ENCODE results near the gene BCAS3.

BCAS3 gene

GRCh38 chr17:61405686-61406536 is 728.3 kb downstream of the BCAS3 start:
- Histone ChIP-seq H3K36me3 (ENCODE audit: control insufficient read depth, insufficient read depth, low read length) (no peaks in the 10 kb centered on the region), H3K27ac (ENCODE audit: low read depth, low read length) (no peak overlapping the region), H3K27me3 (ENCODE audit: control insufficient read depth, insufficient read depth, low read length) (peaks cover 71% of the 10 kb centered on the region), H3K4me3 (ENCODE audit: low read length) (no peak overlapping the region), H3K9ac (ENCODE audit: low read length) (no peak overlapping the region), H3K4me1 (ENCODE audit: control insufficient read depth, insufficient read depth, low read length) (peaks cover 8% of the 10 kb centered on the region)

DNA sequence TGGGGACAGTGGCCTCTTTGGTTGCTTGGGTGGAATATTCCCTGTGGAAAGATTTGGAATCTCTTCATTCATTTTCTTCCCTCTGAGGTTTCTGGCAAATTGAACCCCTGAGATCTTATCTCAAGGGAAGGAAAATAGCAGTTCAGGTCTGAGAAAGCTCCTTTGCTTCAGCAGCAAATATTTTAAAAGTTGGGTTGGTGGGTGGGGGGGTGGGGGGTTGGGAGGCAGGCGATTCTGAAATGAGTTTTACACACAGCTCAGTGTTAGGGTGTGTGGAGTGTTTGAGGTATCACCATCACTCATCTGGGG is 728.8 kb downstream of the BCAS3 start:
- Histone ChIP-seq H3K4me1 (ENCODE audit: control insufficient read depth, insufficient read depth, low read length) (peaks cover 8% of the 10 kb centered on the region), H3K4me3 (ENCODE audit: low read length) (no peak overlapping the region), H3K27ac (ENCODE audit: low read depth, low read length) (no peak overlapping the region), H3K9ac (ENCODE audit: low read length) (no peak overlapping the region), H3K27me3 (ENCODE audit: control insufficient read depth, insufficient read depth, low read length) (peaks cover 71% of the 10 kb centered on the region), H3K36me3 (ENCODE audit: control insufficient read depth, insufficient read depth, low read length) (no peaks in the 10 kb centered on the region)

DNA sequence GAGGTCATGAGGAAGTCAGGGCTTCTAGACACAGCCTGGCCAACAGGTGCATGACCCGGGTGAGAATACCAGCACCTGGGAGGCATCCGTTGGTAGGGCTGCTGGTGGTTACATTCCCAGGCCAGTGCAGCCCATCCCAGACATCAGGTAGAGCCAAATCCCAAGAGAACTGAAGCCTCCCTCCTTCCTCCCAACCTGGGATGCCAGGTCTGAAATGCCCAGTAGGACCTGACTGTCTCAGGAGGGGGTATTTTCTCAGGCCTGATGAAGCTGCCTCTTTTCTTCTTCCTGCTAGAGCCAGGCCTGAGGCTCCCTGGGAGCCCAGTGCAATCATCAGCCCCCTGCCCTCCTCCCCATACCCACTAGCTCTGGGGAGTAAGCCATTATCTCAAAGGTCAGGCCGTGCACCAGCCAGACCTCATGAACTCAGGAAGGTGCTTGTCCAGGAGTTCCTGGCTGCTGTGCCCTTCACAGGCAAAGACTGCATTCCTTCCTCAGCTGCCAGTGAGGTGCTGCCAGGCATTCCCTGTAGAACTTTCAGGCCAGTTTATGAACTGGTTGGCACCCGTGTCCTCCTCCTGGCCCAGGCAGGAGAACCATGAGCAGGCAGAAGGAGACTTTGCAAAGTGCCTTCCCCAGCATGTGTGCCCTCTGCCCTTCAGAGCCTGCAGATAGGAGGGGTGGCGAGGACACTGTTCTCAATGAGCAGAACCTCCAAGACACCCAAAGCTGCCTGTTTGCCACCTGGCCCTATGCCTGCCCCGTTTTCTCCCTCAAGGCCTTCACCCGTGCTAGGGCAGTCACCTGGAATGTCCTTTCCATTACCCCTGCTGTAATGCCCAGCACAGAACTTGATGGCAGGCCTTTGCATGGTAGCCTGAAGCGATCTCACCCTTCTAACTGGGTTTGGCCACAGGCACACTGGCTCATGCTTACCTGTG is 729.6 kb downstream of the BCAS3 start:
- Histone ChIP-seq H3K36me3 (ENCODE audit: control insufficient read depth, insufficient read depth, low read length) (no peaks in the 10 kb centered on the region), H3K4me3 (ENCODE audit: low read length) (no peak overlapping the region), H3K9ac (ENCODE audit: low read length) (no peak overlapping the region), H3K27me3 (ENCODE audit: control insufficient read depth, insufficient read depth, low read length) (peaks cover 71% of the 10 kb centered on the region), H3K4me1 (ENCODE audit: control insufficient read depth, insufficient read depth, low read length) (peaks cover 10% of the 10 kb centered on the region), H3K27ac (ENCODE audit: low read depth, low read length) (no peak overlapping the region)

- Histone ChIP-seq H3K4me1 (ENCODE audit: control insufficient read depth, insufficient read depth, low read length) (peaks cover 10% of the 10 kb centered on the region), H3K27me3 (ENCODE audit: control insufficient read depth, insufficient read depth, low read length) (peaks cover 70% of the 10 kb centered on the region), H3K36me3 (ENCODE audit: control insufficient read depth, insufficient read depth, low read length) (no peaks in the 10 kb centered on the region), H3K4me3 (ENCODE audit: low read length) (no peak overlapping the region), H3K9ac (ENCODE audit: low read length) (no peak overlapping the region), H3K27ac (ENCODE audit: low read depth, low read length) (no peak overlapping the region)
These were observed 730.7 kb downstream of the BCAS3 start for GRCh38 chr17:61408151-61409041.

DNA sequence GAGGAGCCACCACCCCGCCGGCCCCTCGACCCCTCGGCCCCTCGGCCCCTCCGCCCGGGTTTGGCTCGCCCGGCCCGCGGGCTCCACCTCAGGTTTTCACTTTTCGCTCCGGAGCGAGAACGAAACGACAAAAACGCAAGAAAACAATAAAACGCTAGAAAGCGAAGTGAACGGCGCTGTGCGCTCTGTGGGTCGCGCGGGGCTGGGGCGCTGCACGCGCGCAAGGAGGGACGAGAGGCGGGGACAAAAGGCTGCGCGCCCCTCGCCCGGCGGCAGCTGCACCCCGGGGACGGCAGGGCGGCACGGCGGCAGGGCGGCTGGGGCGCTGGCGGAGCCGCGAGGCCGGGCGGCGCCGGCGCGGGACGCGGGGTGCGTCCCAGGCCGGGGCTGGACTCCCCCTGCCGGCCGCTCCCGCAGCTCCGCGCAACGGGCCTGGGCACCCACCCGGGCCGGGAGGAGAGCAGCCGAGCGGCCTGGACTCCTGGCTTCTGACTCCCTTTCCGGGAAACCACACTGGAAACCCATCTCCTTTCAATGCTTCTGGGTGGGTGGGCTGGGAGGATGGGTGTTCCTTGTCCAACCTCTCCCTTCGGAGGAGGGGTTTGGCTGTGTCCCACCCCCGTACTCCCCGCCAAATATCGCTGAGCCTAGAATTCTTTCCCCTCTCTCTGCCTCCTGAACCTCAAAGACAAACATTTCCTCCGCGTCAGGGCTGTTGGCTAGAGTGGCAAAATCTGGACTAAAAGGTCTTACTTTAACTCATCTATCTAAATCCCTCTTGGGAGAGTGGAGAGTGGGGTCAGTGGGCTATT is 731.9 kb downstream of the BCAS3 start:
- Histone ChIP-seq H3K27ac (ENCODE audit: low read depth, low read length) (no peak overlapping the region), H3K4me3 (ENCODE audit: low read length) (peak overlapping the region; percentile 62), H3K27me3 (ENCODE audit: control insufficient read depth, insufficient read depth, low read length) (peaks cover 59% of the 10 kb centered on the region), H3K9ac (ENCODE audit: low read length) (no peak overlapping the region), H3K36me3 (ENCODE audit: control insufficient read depth, insufficient read depth, low read length) (no peaks in the 10 kb centered on the region), H3K4me1 (ENCODE audit: control insufficient read depth, insufficient read depth, low read length) (peaks cover 4% of the 10 kb centered on the region)

DNA sequence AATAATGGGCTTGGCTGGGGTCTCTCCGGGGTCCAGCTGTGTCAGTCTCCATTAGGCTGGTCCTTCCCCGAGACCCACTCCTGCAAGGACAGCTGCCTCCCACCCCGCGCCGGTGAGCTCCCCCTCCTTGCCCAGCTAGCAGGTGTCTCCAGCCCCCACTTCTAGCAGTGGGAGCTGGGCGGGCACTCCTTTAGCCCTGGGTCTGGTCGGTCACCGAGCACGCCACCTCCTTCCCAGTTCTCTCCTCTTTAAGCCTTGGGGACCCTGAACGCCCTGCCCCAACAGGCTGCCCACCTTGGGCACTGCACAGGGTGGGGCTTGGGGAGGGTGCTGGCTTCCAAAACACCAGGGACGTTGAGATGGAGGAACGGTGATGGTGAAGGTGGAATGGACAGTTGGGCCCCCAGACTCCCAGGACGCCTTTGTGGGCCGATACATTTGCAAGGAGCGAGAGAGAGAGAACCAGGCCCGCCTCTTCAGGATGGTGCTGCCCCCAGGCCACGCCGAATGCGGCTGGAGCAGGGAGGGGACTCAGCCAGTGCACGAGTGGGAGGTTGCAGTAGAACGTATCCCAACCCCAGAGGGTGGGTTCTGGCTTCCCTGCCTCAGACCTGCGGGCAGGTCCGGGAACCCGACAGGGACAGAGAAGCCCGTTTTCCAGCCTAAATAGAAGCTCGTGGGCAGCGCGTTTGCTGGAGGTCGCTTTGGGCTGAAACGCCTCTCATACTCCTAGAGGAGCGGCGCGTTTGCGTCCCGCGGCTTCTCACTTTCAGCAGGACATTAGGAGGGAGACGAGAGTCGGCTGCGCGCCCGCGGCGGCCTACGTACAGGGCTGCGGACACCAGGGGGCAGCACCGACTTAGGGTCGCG is 732.7 kb downstream of the BCAS3 start:
- no peaks in the 10 kb centered on the region for H3K36me3 ChIP-seq (ENCODE audit: control insufficient read depth, insufficient read depth, low read length)
- H3K4me1 ChIP-seq (ENCODE audit: control insufficient read depth, insufficient read depth, low read length): peaks cover 2% of the 10 kb centered on the region
- no peak overlapping the region for H3K9ac ChIP-seq (ENCODE audit: low read length)
- no peak overlapping the region for H3K27ac ChIP-seq (ENCODE audit: low read depth, low read length)
- peak overlapping the region; percentile 32 for H3K4me3 ChIP-seq (ENCODE audit: low read length)
- peaks cover 52% of the 10 kb centered on the region for H3K27me3 ChIP-seq (ENCODE audit: control insufficient read depth, insufficient read depth, low read length)

DNA sequence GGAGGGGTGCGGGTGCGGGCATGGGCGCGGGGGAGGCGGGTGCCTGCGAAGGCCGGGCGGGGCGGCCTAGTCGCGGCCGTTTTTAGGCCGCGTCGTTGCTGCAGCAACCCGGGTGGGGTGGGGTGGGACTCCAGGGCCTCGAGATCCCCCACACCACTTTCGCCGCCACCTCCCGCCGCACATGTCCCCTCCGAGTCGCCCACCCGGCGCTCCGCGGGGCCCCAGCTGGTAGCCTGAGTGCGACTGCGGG is 733.3 kb downstream of the BCAS3 start:
- Histone ChIP-seq H3K27me3 (ENCODE audit: control insufficient read depth, insufficient read depth, low read length) (peaks cover 47% of the 10 kb centered on the region), H3K4me1 (ENCODE audit: control insufficient read depth, insufficient read depth, low read length) (peaks cover 2% of the 10 kb centered on the region), H3K27ac (ENCODE audit: low read depth, low read length) (no peak overlapping the region), H3K9ac (ENCODE audit: low read length) (no peak overlapping the region), H3K4me3 (ENCODE audit: low read length) (peak overlapping the region; percentile 67), H3K36me3 (ENCODE audit: control insufficient read depth, insufficient read depth, low read length) (no peaks in the 10 kb centered on the region)

DNA sequence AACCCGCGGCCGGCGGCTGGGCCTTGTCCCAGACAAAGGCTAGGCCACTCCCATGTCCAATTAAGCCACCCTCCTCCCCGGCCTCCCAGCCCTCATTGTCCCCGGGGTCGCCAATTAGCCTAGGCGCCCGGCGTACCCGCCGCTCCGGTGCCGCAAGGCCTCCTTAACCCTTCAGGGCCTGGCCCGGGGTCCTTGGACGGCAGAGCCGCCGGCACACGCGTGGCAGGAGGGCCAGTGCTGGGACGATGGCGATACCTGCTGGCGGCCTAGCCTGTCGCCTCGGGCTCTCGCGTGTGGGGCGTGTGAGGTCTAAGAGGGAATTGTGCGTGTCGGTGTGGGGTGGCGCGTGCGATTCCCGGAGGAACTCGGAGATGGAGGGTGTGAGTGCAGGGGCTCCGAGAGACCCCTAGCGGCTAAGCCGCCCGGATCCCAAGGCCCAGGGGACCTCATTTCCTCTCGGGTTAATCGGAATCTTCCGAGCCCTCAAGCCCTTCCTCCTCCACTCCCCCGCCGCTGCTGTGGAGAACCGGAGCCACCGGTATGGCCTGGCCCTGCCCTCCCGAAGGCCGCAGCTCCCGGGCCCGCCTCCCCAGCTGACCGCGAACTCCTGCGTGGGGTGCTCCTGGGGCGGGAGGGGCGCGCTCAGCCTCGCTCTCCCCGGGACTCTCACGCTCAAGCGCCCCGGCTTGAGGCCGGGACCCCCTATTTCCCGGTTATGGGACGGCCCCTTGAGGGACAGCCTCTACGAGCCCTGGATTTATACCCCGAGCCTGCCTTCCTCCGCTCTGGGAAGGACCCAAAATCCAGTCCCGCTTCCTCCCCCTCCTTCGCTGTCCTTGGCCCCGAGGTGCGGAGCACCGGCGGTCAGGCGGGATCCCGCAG is 733.9 kb downstream of the BCAS3 start:
- H3K4me3 ChIP-seq (ENCODE audit: low read length): peak overlapping the region; percentile 67
- H3K4me1 ChIP-seq (ENCODE audit: control insufficient read depth, insufficient read depth, low read length): peaks cover 2% of the 10 kb centered on the region
- peaks cover 42% of the 10 kb centered on the region for H3K27me3 ChIP-seq (ENCODE audit: control insufficient read depth, insufficient read depth, low read length)
- peak overlapping the region; percentile 35 for H3K27ac ChIP-seq (ENCODE audit: low read depth, low read length)
- no peak overlapping the region for H3K9ac ChIP-seq (ENCODE audit: low read length)
- no peaks in the 10 kb centered on the region for H3K36me3 ChIP-seq (ENCODE audit: control insufficient read depth, insufficient read depth, low read length)

DNA sequence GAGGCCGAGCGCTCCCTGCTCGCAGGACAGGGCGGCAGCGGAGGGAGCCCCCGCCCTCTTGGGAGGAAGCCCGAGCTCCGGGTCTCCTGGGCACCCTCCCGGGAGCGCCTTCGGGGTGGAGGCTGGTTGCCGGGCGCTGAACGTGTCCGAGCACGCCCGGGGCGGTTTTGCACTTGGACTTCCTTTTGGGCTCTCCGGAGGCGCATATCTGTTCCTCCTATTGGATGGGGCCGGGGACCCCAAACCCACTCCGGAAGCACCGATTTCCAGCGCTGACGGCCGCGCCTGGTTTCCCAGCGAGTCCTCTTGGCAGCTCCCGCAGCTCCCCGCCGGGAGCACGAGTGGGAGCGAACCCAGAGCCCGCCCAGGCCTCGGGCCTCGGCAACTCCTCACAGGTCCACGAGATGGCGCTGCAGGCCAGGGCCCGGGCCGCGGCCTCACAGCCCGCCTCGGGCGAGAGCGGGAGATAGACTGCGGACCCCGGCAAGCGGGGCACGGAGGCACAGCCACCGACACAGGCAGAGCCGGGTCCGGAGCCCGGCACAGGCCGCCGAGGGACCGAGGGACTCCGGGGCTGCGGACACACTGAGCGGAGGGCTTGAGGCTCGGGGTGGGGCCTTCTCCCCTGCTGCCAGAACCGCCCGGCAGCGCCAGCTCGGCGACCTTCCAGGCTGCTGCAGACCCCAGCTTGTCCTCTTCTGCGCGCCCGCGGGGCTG is 734.6 kb downstream of the BCAS3 start:
- Histone ChIP-seq H3K36me3 (ENCODE audit: control insufficient read depth, insufficient read depth, low read length) (no peaks in the 10 kb centered on the region), H3K27ac (ENCODE audit: low read depth, low read length) (no peak overlapping the region), H3K9ac (ENCODE audit: low read length) (no peak overlapping the region), H3K4me3 (ENCODE audit: low read length) (peak overlapping the region; percentile 67), H3K4me1 (ENCODE audit: control insufficient read depth, insufficient read depth, low read length) (peaks cover 2% of the 10 kb centered on the region), H3K27me3 (ENCODE audit: control insufficient read depth, insufficient read depth, low read length) (peaks cover 41% of the 10 kb centered on the region)

All from rectal smooth muscle tissue (tissue), 1 donor.